NCI-H226 (cell line): ENCODE data around the gene RAB7B.

ENCODE experiments used
- DNase-seq: peaks from one replicate; pipeline ENCODE4 v3.0.0-alpha.2; 2015

Gene RAB7B

DNA sequence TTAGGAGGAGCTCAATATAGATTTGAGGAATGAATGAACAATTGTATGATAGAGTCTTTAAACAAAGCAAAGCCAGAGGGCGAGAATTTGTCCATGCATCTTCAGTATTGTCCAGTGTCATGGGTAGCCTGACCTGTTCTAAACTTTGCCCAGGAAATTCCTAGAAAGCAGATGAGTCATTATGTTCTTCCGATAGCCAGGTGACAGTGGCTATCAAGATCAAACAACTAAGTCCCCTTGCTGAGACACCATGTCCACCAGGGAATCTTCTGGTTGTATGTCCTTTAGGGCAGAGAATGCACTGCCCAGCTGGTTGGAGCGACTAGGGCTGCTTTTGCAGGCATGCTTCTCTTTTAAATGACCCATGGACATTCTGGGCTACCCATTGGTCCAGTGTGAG, 58.1 kb downstream of the RAB7B start:
- no peak for DNase-seq

DNA sequence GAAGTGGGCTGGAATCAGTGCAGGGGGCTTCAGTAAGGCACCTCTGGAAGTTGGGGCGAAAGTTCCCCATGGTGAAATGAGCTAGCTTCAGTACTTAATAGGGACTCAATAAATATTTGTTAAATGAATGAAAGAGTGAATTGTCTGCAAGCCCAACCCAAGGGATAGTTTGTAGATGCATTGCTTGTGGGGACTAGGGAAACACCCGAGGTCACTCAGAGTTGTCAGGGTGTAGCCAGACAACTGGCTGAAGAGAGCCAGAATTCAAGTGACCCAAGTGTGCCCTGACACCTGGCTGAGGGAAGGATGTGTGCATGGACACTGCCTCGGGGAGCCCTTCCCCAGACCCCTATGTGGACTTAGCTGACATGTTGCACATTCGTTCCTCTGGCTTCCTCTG, 58.7 kb downstream of the RAB7B start:
- no peak for DNase-seq

DNA sequence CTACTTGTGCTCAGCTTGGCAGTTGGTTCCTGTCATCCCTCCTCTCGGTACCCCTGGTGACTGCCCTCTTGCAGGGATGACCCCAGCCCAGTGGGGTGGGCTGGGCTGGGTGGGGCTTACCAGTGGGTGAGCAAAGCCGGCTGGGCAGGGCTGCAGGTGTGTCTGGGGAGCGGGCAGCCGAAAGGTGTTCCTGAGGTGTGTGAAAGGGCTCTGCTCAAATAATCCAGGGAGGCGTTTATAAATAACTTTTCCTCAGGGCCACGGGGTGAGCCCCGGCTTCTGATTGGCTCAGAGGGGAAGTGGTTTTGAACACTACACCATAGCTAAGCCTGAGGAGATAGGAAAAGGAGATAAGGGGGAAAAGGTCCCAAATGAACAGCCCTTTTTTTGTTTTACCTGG, 60.0 kb downstream of the RAB7B start, which contains the start of gene SLC26A9:
Gene SLC26A9, minus strand, starts transcription at position 212 of the 400 bp plus-strand sequence. CDS start 7,636 bp downstream, outside the sequence.
- DNase-seq: no peak

GRCh38 chr1:205942631-205943159, 60.5 kb downstream of the RAB7B start:
- no peak for DNase-seq

DNA sequence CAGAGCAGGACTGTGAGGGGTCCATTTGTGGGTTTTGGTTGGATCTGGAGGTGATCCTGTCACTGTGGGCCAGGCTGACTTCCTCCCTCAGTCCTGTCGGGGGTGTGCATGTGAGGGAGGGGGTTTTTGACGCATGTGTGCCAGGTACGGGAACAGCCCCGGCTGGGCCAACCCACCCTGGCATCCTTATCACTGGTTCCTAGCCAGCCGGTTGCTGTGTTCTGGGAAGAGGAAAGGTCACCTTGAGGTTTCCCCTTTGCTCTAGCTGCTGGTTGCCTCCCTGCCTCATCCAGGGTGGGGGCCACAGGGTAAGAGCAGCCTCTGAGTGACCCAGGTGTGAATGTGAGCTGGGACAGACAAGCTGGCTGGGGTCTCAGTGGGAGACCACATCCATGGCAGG, 62.5 kb downstream of the RAB7B start:
- DNase-seq: no peak

- no peak for DNase-seq
Measured at GRCh38 chr1:205939690-205940330, 63.4 kb downstream of the RAB7B start.

GRCh38 chr1:205938682-205939081, 64.5 kb downstream of the RAB7B start:
- DNase-seq: no peak

DNA sequence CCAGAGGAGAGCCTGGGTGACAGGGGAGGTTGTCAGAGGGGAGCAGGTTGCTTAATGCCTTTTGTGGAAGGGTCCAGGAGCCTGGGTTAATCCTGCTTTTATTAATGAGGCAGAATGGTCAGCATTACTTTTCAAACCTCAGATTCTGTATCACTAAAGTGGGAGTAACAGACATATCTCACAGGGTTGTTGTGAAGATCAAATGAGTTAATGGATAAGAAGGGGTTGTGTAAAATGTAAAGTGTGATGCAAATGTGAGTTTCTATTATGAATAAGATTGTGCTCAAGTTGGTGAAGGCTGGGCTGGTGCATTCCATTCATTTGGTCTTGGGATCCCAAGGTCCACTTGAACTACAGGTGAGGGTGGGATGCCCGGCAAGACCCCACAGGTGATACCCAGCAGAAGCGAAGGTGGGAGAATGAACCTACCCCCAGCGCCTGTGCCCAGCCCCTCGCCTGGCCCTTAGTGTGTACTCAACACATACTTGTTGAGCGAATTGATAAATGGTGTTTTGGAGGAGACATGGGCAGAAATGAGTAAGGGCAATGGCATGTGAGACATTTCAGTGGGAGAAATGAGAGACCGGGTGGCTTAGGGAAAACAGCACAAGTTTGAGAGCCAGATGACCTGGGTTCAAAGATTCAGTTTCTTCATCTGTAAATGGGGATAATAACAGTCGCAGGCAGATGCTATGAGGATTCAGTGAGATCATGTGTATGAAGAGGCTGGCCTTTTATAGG, 66.2 kb downstream of the RAB7B start:
- peak; percentile 91 for DNase-seq

GRCh38 chr1:205936311-205936710, 66.9 kb downstream of the RAB7B start:
- DNase-seq: peak; percentile 91

GRCh38 chr1:205935869-205936268, 67.3 kb downstream of the RAB7B start:
- DNase-seq: peak; percentile 34

GRCh38 chr1:205934788-205935187, 68.4 kb downstream of the RAB7B start:
- DNase-seq: no peak

- DNase-seq: peak; percentile 57
Measured at GRCh38 chr1:205933671-205934618, 69.2 kb downstream of the RAB7B start.

- DNase-seq: no peak
Measured at GRCh38 chr1:205932776-205933175, 70.4 kb downstream of the RAB7B start.

GRCh38 chr1:205930799-205931281, 72.4 kb downstream of the RAB7B start:
- no peak for DNase-seq

GRCh38 chr1:205930195-205930577, 73.0 kb downstream of the RAB7B start:
- no peak for DNase-seq

- no peak for DNase-seq
Measured at GRCh38 chr1:205929496-205930194, 73.5 kb downstream of the RAB7B start.

DNA sequence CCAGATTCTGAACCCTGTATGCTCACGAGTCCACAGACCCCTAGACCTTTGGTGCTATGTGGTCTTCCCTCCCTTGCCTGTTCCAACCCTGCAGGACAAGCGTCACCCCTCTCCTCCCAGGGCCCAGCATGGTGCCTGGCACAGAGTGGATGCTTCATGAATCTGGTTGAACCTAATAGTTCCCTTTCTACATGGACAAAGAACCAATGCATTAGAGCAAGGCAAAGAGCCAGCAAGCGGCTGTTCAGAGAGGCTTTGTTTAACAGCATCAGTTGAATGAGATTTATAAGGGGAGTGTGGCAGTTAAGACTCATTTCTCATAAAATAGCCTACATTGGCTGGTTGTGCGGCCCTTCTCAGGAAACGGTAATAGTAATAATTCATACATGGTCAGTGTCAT, 74.9 kb downstream of the RAB7B start:
- DNase-seq: no peak

GRCh38 chr1:205927676-205928075, 75.5 kb downstream of the RAB7B start:
- no peak for DNase-seq

- DNase-seq: no peak
Measured at GRCh38 chr1:205927247-205927646, 75.9 kb downstream of the RAB7B start.
